ENCODE data around the gene FAM107B. TPM values are rescaled to one million over a fixed set of nuclear protein-coding genes. Genes with fewer than 3 reads are reported as not detected.
"Not testable (repeated sequence)": the region's sequence is repeated elsewhere in the genome, so short reads cannot be mapped to it uniquely, and the experiment has no call there.

FAM107B gene
- total RNA-seq, 4 donors from 2014 or later, result 7.3 to 15.6 (median 13.3) TPM

- 85 to 100% methylated on average over 4 to 8 of the region's 10 CpGs for WGBS, 2 donors (ENCODE audit: low coverage in 1 of 2)
Observed at GRCh38 chr10:14820010-14820774, 45.5 kb upstream of the FAM107B start.

DNA sequence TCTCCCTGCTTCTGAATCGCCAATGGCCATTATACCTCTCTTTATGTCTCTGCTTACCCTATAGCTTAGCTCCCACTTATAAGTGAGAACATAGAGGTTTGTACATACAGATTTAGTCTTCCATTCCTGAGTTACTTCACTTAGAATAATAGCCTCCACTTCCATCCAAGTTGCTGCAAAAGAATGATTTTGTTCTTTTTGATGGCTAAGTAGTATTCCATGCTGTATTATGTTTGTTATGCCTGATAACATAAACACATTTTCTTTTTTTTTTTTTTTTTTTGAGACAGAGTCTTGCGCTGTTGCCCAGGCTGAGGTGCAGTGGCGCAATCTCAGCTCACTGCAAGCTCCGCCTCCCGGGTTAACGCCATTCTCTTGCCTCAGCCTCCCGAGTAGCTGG, 42.0 kb upstream of the FAM107B start:
- not testable (repeated sequence) for H3K36me3 ChIP-seq, H3K9me3 ChIP-seq, ATAC-seq, H3K4me1 ChIP-seq, H3K27me3 ChIP-seq, H3K4me3 ChIP-seq, H3K27ac ChIP-seq
- WGBS, 2 donors (ENCODE audit: low coverage in 1 of 2), result 89 to 100% methylated on average over 2 to 6 of the region's 7 CpGs

More at GRCh38 chr10:14820010-14820774, 45.5 kb upstream of the FAM107B start:
- H3K4me3 ChIP-seq, result no peak overlapping the region
- H3K4me1 ChIP-seq, result no peaks in the 10 kb centered on the region
- H3K9me3 ChIP-seq, result no peaks in the 10 kb centered on the region
- H3K36me3 ChIP-seq, result no peaks in the 10 kb centered on the region
- TF ChIP-seq EP300 (IDR thresholded peaks at IDR 0.05) (no peak), POLR2AphosphoS5 (IDR thresholded peaks at IDR 0.05) (no peak), CTCF (IDR thresholded peaks at IDR 0.05) (no peak), POLR2A (IDR thresholded peaks at IDR 0.05) (no peak)
- H3K27ac ChIP-seq, result no peak overlapping the region
- no peaks in the 10 kb centered on the region for H3K27me3 ChIP-seq
- no peak for ATAC-seq

- H3K36me3 ChIP-seq, result no peaks in the 10 kb centered on the region
- no peak for TF ChIP-seq CTCF (IDR thresholded peaks at IDR 0.05)
- TF ChIP-seq POLR2A (IDR thresholded peaks at IDR 0.05), result no peak
- no peak for TF ChIP-seq POLR2AphosphoS5 (IDR thresholded peaks at IDR 0.05)
- no peak for TF ChIP-seq EP300 (IDR thresholded peaks at IDR 0.05)
Observed at GRCh38 chr10:14815681-14816080, 41.0 kb upstream of the FAM107B start.

GRCh38 chr10:14812271-14812670, 37.6 kb upstream of the FAM107B start:
- 94 to 97% methylated on average over 2 to 3 of the region's 3 CpGs for WGBS, 2 donors (ENCODE audit: low coverage in 1 of 2)
- Histone ChIP-seq H3K27ac (no peak overlapping the region), H3K4me3 (no peak overlapping the region), H3K27me3 (no peaks in the 10 kb centered on the region), H3K9me3 (no peaks in the 10 kb centered on the region), H3K36me3 (no peaks in the 10 kb centered on the region), H3K4me1 (no peaks in the 10 kb centered on the region)
- no peak for ATAC-seq
- TF ChIP-seq CTCF (IDR thresholded peaks at IDR 0.05) (no peak), POLR2AphosphoS5 (IDR thresholded peaks at IDR 0.05) (no peak), POLR2A (IDR thresholded peaks at IDR 0.05) (no peak), EP300 (IDR thresholded peaks at IDR 0.05) (no peak)

More at GRCh38 chr10:14815681-14816080, 41.0 kb upstream of the FAM107B start:
- no peak for ATAC-seq
- H3K9me3 ChIP-seq, result no peaks in the 10 kb centered on the region
- no peaks in the 10 kb centered on the region for H3K4me1 ChIP-seq
- no peaks in the 10 kb centered on the region for H3K27me3 ChIP-seq
- no peak overlapping the region for H3K4me3 ChIP-seq
- no peak overlapping the region for H3K27ac ChIP-seq
- WGBS, 2 donors (ENCODE audit: low coverage in 1 of 2), result 88% methylated on average over 2 to 5 of the region's 6 CpGs

DNA sequence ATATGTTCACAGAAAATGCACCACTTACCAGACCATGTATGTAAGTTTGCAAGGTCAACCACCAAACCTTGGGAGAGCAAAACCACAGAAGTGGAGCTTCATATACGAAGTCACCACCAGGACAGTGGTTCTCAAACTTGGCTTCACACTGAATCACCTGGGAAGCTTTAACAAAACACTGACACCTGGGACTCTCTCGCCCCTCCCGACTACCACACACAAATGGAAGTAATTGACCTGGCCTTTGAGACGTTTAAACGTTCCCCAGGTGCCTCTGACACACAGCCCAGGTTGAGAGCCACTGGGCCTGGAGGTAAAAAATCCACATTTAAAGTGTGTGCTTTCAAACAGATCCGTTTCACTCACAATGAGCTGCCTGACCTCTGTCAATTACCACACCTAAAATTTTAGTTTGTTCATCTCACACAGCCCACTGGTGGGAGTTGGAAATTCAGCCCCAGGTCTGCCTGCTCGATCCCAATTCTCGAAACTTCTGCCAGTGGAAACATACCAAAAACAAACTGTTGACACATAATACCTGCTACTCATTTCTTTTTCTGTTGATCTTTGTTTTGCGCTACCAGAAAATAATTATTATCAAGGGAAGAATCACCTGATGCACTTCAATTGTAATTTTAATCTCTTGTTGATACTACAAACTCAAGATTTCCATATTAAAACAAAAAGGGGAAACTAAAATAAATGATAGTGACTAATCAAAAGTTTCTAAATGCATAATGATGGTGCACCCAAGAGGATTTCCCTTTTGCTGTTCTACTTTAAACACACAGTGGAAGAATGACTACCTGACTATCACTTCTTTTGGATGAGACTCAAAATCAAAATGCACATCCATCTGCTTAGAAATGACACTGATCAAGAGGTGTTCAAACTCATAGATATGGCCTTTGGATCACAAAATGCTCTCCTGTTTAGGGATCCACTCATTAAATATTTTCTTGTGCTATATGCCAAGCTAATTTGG, 36.6 kb upstream of the FAM107B start:
- ATAC-seq, result no peak
- H3K9me3 ChIP-seq, result no peaks in the 10 kb centered on the region
- H3K4me3 ChIP-seq, result no peak overlapping the region
- H3K4me1 ChIP-seq, result no peaks in the 10 kb centered on the region
- no peaks in the 10 kb centered on the region for H3K36me3 ChIP-seq
- no peak for TF ChIP-seq EP300 (IDR thresholded peaks at IDR 0.05)
- no peak for TF ChIP-seq CTCF (IDR thresholded peaks at IDR 0.05)
- no peak for TF ChIP-seq POLR2A (IDR thresholded peaks at IDR 0.05)
- TF ChIP-seq POLR2AphosphoS5 (IDR thresholded peaks at IDR 0.05), result no peak
- WGBS, 2 donors (ENCODE audit: low coverage in 1 of 2), result 70 to 80% methylated on average over 4 to 9 of the region's 9 CpGs
- H3K27ac ChIP-seq, result no peak overlapping the region
- H3K27me3 ChIP-seq, result no peaks in the 10 kb centered on the region

Measured in gastroesophageal sphincter (tissue), 4 donors.